ENCODE results near the gene SLC36A1.
"Not testable (repeated sequence)": the region's sequence is repeated elsewhere in the genome, so short reads cannot be mapped to it uniquely, and the experiment has no call there.

SLC36A1 gene

GRCh38 chr5:151483647-151484046 lies 36.2 kb downstream of the SLC36A1 start:
- no peak for DNase-seq (ENCODE audit: low read depth)

DNA sequence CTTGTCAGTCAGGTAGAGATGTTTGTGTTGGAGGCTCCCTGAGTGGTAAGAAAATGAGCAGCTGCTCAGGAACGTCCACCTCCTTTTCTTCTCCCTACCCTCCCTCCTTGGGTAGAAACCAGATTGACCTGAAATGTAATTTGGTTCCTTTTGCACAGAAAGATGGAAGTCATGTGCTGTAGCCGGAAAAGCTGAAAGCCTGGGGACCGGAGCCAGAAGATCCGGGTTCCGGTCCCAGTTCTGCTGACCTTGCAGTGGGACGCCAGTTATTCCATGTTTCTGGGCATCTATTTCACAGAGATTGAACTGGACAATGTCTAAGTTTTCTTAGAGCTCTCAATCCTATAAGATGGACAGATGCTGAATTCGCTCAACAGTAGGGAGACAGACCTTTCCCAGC lies 40.1 kb downstream of the SLC36A1 start:
- no peak for DNase-seq (ENCODE audit: low read depth)

DNA sequence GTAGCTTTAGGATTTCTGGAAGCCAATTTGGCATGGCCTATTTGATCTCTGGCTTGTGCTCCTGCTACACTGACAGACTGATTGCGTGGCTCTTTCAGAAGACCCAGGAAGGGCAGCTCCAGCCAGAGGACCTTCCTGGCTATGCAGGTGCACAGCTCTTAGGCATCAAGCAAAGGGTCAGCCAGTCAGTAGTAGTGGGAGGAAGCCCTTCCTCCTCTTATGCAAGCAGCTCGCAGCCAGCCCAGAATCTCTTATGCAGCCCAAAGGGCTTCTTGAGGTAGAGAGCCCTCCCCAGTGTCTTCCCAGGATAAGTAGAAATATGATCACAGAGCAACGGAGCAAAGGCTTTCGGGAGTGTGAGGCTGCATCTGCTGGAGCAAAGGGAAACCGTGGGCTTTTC lies 43.2 kb downstream of the SLC36A1 start:
- DNase-seq (ENCODE audit: low read depth): no peak

GRCh38 chr5:151491062-151491461 lies 43.7 kb downstream of the SLC36A1 start:
- no peak for DNase-seq (ENCODE audit: low read depth)

GRCh38 chr5:151492729-151493128 lies 45.3 kb downstream of the SLC36A1 start:
- DNase-seq (ENCODE audit: low read depth): no peak

GRCh38 chr5:151493665-151494064 lies 46.3 kb downstream of the SLC36A1 start:
- no peak for DNase-seq (ENCODE audit: low read depth)

- no peak for DNase-seq (ENCODE audit: low read depth)
Measured at GRCh38 chr5:151495320-151495719, 47.9 kb downstream of the SLC36A1 start.

- DNase-seq (ENCODE audit: low read depth): no peak
Measured at GRCh38 chr5:151496041-151496484, 48.7 kb downstream of the SLC36A1 start.

DNA sequence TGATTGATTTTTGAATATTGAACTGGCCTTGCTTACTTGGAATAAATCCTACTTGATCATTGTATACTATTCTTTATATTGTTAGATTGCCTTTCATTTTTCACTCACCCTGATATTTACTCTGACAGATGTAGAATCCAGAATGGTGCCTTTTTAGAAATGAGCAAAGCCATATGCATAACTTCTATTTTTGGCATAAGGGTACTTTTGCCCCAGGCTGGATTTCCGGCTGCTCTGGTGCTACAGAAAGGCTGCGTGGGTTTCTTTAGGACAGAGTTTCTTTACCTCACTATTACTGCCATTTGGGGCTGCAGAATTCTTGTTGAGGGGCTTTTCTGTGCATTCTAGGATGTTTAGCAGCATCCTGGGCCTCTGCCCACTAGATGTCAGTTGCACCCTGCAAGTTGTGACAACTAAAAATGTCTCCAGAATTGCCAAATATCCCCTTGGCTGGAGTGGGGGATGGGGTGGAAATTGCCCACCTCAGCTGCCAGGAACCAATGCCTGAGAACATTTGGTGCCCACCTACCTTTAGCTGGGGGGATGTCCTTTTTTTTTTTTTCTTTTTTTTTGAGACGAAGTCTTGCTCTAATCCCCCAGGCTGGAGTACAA lies 50.1 kb downstream of the SLC36A1 start:
- no peak for DNase-seq (ENCODE audit: low read depth)

GRCh38 chr5:151498395-151499155 lies 51.2 kb downstream of the SLC36A1 start:
- no peak for DNase-seq (ENCODE audit: low read depth)

DNA sequence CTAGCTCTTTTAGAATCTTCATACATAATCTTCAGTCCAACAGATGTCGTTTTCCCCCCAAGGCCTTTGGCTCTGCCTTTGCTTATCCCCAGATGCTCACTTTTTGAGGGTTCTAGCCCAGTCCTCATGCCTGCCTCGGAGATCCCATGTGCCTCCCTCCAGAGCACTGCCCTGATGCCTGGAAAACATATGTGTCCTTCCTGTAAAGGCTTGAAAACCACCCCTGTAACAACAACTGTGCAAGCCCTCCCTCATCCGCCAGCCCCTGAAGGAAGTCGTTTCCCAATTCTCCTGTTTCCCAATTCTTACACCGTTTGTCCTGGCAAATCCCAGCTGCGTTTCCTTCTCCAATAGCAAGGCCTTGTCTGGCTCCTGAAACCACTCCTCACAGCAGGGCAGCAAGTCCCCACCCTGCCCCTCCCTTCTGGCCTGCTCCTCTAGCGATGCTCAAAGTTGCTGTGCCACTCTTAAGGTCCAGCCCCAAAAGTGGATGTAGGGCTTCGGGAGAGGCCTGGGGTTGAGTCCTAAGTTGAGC lies 52.2 kb downstream of the SLC36A1 start:
- no peak for DNase-seq (ENCODE audit: low read depth)

DNA sequence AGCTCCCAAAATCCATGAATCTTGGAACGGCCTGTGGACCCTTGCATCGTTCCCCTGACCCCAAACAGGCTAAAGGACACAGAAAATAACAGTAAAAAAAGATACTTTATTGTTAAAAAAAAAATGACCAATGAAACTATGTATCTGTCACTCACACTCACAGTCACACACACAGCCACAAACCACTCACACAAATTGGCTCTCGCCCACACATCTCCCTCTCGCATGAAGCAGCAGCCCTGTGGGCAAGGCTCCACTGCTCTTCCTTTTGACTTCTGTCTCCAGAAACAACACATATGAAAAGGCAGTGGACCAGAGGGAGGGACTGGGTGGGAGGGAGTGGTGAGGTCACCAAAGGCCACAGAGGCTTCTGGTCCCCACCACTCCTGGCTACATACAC lies 56.6 kb downstream of the SLC36A1 start:
- no peak for DNase-seq (ENCODE audit: low read depth)

GRCh38 chr5:151508308-151508707 lies 60.9 kb downstream of the SLC36A1 start:
- DNase-seq (ENCODE audit: low read depth): not testable (repeated sequence)

- DNase-seq (ENCODE audit: low read depth): no peak
Measured at GRCh38 chr5:151509231-151509630, 61.8 kb downstream of the SLC36A1 start.

DNA sequence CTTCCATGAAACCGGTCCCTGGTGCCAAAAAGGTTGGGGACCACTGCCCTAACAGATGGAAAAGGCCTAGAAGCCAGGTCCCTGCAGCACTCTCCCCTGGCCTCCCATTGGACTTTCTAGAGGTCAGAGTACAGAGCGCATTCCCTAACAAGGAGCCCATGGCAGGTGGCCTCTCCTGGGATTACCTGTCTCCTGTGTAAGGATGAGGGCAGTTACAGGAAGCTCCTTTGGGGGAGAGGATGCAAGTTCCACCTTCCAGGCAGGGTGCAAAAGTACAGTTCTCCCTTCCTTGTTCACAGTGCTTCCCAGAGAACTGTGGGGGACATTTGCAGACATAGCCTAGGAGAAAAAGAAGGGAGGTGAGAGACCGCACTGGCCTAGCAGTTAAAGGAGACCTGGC lies 62.4 kb downstream of the SLC36A1 start:
- DNase-seq (ENCODE audit: low read depth): no peak

GRCh38 chr5:151517122-151517920 lies 69.9 kb downstream of the SLC36A1 start:
- no peak for DNase-seq (ENCODE audit: low read depth)

- no peak for DNase-seq (ENCODE audit: low read depth)
Measured at GRCh38 chr5:151520294-151520693, 72.9 kb downstream of the SLC36A1 start.

DNA sequence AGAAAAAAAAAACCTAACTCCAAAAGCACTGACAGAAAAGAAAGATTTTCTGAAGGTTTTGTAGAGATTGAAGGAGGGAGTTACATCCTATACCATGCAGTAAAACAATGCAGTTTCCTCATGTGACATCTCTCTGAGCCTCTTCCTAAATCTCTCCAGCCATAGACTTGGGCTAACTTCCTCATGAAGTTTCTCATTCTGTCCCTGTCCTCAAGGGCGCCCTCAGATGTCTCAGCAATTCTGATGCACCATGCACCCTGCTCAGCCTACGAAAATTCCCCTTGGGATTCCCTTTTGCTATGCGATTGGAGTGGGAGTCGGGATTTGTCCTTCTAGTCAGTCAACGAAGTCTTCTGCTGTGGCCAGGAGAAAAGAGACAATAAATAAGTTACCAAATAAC lies 74.8 kb downstream of the SLC36A1 start:
- DNase-seq (ENCODE audit: low read depth): no peak

GRCh38 chr5:151523335-151523734 lies 75.9 kb downstream of the SLC36A1 start:
- peak; percentile 7 for DNase-seq (ENCODE audit: low read depth)

DNA sequence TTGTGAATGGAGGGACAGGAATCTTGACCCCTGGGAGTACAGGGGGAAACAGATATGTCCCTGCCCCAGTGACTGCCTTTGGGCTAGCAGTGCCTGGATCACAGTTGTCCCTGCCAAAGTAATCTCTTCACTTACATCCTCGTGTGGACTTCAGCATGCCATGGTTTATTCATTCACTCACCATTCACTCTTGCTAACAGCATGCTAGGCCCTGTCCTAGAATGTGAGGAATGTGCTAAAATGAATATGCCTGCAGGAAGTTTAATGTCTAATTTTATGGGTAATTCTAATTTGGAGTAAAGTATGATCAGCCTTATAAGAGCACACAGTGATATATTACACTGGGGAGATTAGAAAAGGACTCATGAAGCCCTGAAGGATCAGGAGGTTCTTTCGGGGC lies 80.8 kb downstream of the SLC36A1 start:
- DNase-seq (ENCODE audit: low read depth): no peak

DNA sequence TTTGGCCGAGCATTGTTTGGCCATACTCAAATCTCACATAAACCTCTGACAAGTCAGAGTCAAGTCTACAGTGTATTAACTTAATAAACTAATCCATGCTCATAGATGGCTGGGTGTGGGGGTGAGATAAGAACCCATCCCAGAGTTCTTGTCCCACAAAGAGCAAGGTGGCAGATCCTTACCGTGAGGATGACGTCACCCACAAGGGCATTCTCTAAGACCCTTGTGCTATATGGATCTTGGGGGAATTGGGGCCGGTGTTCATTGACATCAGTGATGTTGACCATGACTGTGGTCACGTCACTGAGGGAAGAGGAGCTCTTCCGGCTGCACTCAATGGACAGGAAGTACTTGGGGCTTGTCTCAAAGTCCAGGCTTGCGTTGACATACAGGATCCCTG lies 81.6 kb downstream of the SLC36A1 start:
- no peak for DNase-seq (ENCODE audit: low read depth)

DNA sequence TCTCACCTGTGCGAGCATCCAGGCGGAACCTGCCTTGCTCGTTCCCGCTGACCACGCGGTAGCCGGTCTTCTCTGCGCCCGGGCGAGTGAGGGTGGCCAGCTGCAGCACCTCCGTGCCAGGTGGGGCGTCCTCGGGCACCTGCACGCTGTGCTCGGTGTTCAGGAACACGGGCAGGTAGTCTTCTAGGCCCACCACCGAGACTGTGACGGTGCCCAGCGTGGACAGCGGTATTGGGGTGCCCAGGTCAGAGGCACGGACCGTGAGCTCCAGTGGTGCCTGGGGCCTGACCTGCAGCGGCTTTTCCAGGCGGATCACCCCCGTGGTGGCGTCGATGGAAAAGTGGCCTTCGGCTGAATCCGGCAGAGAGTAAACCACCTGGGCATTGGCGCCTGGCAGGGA lies 84.2 kb downstream of the SLC36A1 start:
- DNase-seq (ENCODE audit: low read depth): no peak

GRCh38 chr5:151532416-151532815 lies 85.0 kb downstream of the SLC36A1 start:
- no peak for DNase-seq (ENCODE audit: low read depth)
